GM12878 (cell line): ENCODE data around the gene RAB36.

Source experiments
- JUNB ChIP-seq: IDR thresholded peaks from 2 replicates; pipeline ENCODE4 v1.6.1; 2016; ENCODE audit warnings: antibody characterized with exemption, mild to moderate bottlenecking
- MLLT1 ChIP-seq: fragments of 450-650 bp; IDR thresholded peaks from 2 replicates; pipeline ENCODE4 v1.6.1; 2016; ENCODE audit warnings: mild to moderate bottlenecking
- POLR2A ChIP-seq: IDR thresholded peaks from 2 replicates; pipeline ENCODE4 v1.6.1; 2011; ENCODE audit warnings: low read depth, mild to moderate bottlenecking, low read length
- REST ChIP-seq: IDR thresholded peaks from 2 replicates; pipeline ENCODE4 v1.6.1; 2012; ENCODE audit warnings: mild to moderate bottlenecking, low read depth, low read length
- TAF1 ChIP-seq: IDR thresholded peaks from 2 replicates; pipeline ENCODE4 v1.6.1; 2011; ENCODE audit warnings: mild to moderate bottlenecking, low read depth, low read length, borderline replicate concordance
- ZNF217 ChIP-seq: fragments of 450-650 bp; IDR thresholded peaks from 2 replicates; pipeline ENCODE4 v1.6.1; 2017; ENCODE audit warnings: antibody characterized with exemption, mild to moderate bottlenecking

- no peak for TF ChIP-seq MLLT1
- no peak for TF ChIP-seq ZNF217
- TF ChIP-seq JUNB: no peak
- no peak for TF ChIP-seq POLR2A
- TF ChIP-seq TAF1: no peak
- TF ChIP-seq REST: no peak
Observed at GRCh38 chr22:23187871-23188700, 42.8 kb downstream of the RAB36 start.
